GM12801 (cell line): ENCODE measurements around the gene KCNAB1.

Source experiments
- CTCF ChIP-seq: IDR thresholded peaks from one replicate; pipeline ENCODE4 v1.5.1; 2011; ENCODE audit warnings: control low read depth; ENCODE audit not compliant: insufficient read length; ENCODE audit errors: extremely low read depth

Gene KCNAB1

DNA sequence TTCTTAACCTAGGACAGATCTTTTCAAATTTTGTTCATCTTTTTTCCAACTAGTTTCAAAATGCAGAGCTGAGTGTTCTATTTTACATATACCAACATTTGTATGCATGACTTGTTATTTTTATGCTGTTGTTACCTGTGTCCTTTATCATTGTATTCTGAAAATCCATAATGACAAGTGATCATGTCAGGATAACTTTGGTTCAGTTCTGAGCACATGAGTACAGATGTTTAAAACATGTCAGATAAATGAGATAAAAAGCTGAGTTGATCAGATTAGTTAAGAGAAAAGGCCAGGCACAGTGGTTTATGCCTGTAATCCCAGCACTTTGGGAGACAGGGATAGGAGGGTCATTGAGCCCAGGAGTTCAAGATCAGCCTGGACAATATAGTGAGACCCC lies 229.6 kb downstream of the KCNAB1 start:
- TF ChIP-seq CTCF, result no peak

- TF ChIP-seq CTCF, result no peak
Measured at GRCh38 chr3:156350781-156351180, 230.4 kb downstream of the KCNAB1 start.

DNA sequence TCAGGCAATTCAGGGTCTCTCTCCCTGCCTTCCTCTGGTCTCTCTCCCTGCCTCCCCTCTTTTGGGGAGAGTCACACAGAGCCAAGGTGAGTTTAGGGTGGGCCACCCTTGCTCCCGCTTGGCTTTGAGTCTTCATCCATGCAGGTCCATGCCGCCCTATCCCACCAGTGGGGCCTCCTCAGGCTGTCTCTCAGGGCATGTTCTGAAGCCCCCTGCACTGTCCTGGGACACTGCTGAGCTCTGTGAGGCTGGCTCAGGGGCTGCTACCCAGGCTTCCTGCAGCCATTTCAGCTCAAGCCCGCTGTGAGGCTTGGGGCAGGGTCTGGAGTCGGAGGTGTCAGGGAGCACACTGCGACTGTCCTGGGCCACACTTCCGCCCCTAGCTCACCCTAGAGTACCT lies 231.4 kb downstream of the KCNAB1 start:
- no peak for TF ChIP-seq CTCF

- TF ChIP-seq CTCF, result no peak
Measured at GRCh38 chr3:156352728-156353127, 232.3 kb downstream of the KCNAB1 start.

GRCh38 chr3:156353563-156353962 lies 233.2 kb downstream of the KCNAB1 start:
- TF ChIP-seq CTCF, result no peak

DNA sequence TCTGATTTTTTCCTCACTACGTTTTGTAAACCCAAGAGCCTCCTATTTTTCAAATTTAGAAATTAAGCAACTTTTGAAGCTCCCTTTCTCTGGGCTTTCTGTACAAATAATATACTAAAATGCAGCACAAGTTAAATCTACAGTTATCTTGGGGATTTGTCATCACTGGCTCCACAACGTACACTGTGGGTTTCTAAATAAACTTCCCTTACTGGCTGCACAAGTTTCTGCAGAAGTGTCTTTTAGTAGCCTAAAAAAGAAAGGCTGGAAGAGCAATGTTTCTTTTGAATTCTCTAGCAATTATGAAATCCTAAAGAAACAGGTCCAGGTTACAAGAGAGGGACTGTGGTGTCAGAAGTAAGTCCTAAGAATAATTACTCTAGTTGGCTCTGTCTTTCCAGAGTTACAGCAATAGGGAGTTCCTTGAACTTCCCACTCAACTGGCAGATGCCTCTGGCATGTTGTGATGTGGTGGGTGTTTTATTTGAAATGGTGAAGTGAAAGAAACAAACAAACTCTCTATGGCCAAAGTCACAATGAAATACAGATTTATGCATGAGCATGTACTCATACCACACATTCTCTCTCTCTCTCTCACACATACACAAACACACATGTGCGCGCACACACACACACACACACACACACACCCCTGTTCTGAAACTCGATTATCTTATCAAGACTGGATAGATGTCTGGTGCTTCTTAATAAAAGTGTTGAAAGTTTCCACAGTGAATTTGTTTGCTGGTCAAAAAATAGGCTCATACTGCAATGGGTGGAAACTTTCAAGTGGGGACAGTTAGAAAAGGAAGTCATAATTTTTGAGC lies 236.4 kb downstream of the KCNAB1 start:
- TF ChIP-seq CTCF, result no peak

DNA sequence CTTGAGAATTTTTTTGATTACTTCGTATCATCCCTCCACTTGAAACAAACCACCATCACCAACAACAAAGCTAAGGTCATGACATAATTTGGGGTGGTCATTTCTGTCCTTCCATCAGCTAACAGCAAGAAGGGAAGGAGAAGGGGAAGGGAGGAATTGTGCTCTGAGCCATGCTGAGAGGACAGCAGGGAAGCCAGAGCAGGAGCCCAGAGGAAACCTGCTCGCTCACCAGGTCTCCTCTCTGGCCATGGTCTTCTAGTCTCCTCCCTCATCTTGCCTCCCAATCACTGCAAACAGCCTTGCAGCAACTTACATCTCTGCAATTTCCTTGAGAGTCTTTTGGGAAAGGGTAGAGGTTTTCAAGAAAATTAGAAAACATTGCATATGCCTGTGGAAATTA lies 237.9 kb downstream of the KCNAB1 start:
- TF ChIP-seq CTCF, result no peak
